ENCODE data around the gene KCNG2. TPM values are rescaled to one million over a fixed set of nuclear protein-coding genes. Genes with fewer than 3 reads are reported as not detected.
A peak's percentile ranks its signal among the peaks of the same experiment; 100 is the strongest.

The KCNG2 gene
- total and polyA plus RNA-seq, 2 of the 8 experiments (the other 6 are each of a cell fraction or from before 2014, with no cell fraction given) = 0.19 to 0.74 TPM

DNA sequence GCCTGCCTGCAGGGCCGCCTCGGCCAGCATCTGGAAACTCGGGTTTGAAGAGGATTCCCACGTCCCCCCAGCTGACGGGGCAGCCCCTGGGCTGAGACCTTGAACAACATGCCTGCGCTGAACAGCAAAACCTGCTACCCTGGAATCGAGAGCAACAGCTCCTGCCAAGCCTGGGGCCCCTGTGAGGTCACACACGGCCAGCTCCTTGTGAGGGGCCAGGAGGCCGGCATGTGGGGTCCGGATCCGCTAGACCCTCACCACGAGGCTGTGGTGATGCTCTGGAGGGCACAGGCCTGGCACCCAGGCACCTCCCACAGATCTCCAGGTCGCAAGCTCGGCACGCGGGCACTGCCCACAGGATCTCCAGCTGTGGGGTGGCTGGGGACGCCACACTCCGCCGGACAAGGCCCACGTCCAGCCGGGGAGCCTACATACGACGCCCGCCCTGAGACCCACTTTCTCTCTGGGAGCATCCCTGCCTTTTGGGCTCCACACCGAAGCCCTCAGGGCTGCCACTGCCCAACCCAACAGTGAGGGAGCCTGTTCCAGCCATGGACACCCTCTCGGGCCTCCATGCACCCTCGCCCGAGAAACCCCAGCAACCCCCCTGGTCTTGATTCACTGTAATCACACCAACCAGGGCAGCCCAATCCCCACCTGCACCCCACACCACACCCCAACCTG, 119.6 kb downstream of the KCNG2 start:
- Histone ChIP-seq H3K4ac (replicated peaks; ENCODE audit: insufficient read length, low read depth, low read length) (no peak overlapping the region), H2BK20ac (ENCODE audit: low read length) (no peak overlapping the region), H3K9ac (replicated peaks in 1 of 4; ENCODE audit: extremely low read depth in 1 of 4, low read depth in 3 of 4, low read length in 3 of 4) (no peak overlapping the region), H3K4me2 (ENCODE audit: insufficient read depth in 1 of 2, low read depth in 2 of 2, low read length in 2 of 2) (no peak overlapping the region), H2BK120ac (replicated peaks; ENCODE audit: low read depth, low read length) (no peak overlapping the region), H2AK5ac (ENCODE audit: low read depth, low read length) (no peak overlapping the region), H3K23me2 (ENCODE audit: low read depth, low read length) (peaks cover 3% of the 10 kb centered on the region; the same call in 1 of the 2 replicates), H2BK5ac (ENCODE audit: low read depth, low read length) (no peak overlapping the region), H3K79me1 (ENCODE audit: low read depth, low read length) (0 out of 2 replicates have a peak, but pooled peaks cover 1% of the 10 kb centered on the region), H4K91ac (replicated peaks; ENCODE audit: insufficient read length, low read length) (no peak overlapping the region), H3K23ac (ENCODE audit: insufficient read length) (no peak overlapping the region), H2BK12ac (ENCODE audit: low read depth, low read length) (no peak overlapping the region), H3K56ac (replicated peaks; ENCODE audit: insufficient read length, low read depth, low read length) (no peak overlapping the region), H3K27ac (ENCODE audit: low read depth, low read length) (no peak overlapping the region), H4K8ac (ENCODE audit: extremely low read depth, insufficient read depth, low read length) (no peak overlapping the region), H3K9me3 (ENCODE audit: insufficient read depth in 2 of 2, low read depth in 1 of 2, low read length in 1 of 2) (no peaks in the 10 kb centered on the region), H2BK15ac (ENCODE audit: low read length) (no peak overlapping the region), H4K5ac (ENCODE audit: insufficient read length, low read depth, low read length) (no peak overlapping the region), H3K79me2 (ENCODE audit: control insufficient read depth in 1 of 2, insufficient read depth in 2 of 2, low read length in 2 of 2) (no peaks in the 10 kb centered on the region), H3K36me3 (ENCODE audit: control insufficient read depth in 2 of 4, insufficient read depth in 4 of 4, low read length in 3 of 4) (no peaks in the 10 kb centered on the region), H3K14ac (ENCODE audit: insufficient read length) (no peak overlapping the region), H3K18ac (ENCODE audit: extremely low read depth, low read length) (no peak overlapping the region), H3K27me3 (replicated peaks in 1 of 4; ENCODE audit: control insufficient read depth in 3 of 4, extremely low read depth in 1 of 4, insufficient read depth in 3 of 4, low read length in 3 of 4) (no peaks in the 10 kb centered on the region), H2AFZ (ENCODE audit: low read length) (no peak overlapping the region), H3K4me3 (ENCODE audit: extremely low read depth in 1 of 4, insufficient read depth in 2 of 4, low read depth in 3 of 4, low read length in 4 of 4) (no peak overlapping the region), H4K20me1 (replicated peaks in 1 of 2; ENCODE audit: control insufficient read depth in 1 of 2, insufficient read depth in 2 of 2, low read length in 2 of 2) (peaks cover 0 to 2% of the 10 kb centered on the region in 2 experiments), H3K4me1 (replicated peaks in 1 of 4; ENCODE audit: control insufficient read depth in 3 of 4, insufficient read depth in 4 of 4, low read length in 3 of 4) (peaks cover 0 to 8% (median 3%) of the 10 kb centered on the region in 4 experiments; a peak in 4 of 7 replicates)
- no peak for FAIRE-seq
- 93% methylated on average over 27 of the region's 28 CpGs; no CpG with 5 or more reads in 1 of the 2 experiments for WGBS, 2 experiments (ENCODE audit: extremely low coverage in 1 of 2, insufficient coverage in 1 of 2, insufficient read length in 1 of 2, insufficient replicate concordance in 2 of 2, low coverage in 1 of 2, low lambda C conversion rate in 2 of 2, missing lambda C conversion rate in 1 of 2)
- POLR2A ChIA-PET (ENCODE audit: partially characterized antibody) = no interaction called here
- peak in 1 of 2 experiments; percentile 40 for DNase-seq (ENCODE audit: low read depth in 1 of 2, low spot score in 2 of 2)
- CTCF ChIA-PET (ENCODE audit: partially characterized antibody) = no interaction called here
- TF ChIP-seq EP300 (IDR thresholded peaks at IDR 0.05; ENCODE audit: borderline replicate concordance in 1 of 2, low read depth in 2 of 2, low read length in 2 of 2) = no peak
- TF ChIP-seq NRF1 (IDR thresholded peaks at IDR 0.05; ENCODE audit: low read depth, low read length) = no peak
- TF ChIP-seq GTF2F1 (IDR thresholded peaks at IDR 0.05; ENCODE audit: borderline replicate concordance, low read depth, low read length) = no peak
- TF ChIP-seq TCF12 (IDR thresholded peaks at IDR 0.05; ENCODE audit: low read depth, low read length) = no peak
- no peak for TF ChIP-seq SP4 (IDR thresholded peaks at IDR 0.05; ENCODE audit: low read length)
- no peak for TF ChIP-seq SAP30 (IDR thresholded peaks at IDR 0.05; ENCODE audit: insufficient read depth, insufficient replicate concordance, low read length)
- TF ChIP-seq NANOG (IDR thresholded peaks at IDR 0.05; ENCODE audit: insufficient read depth, low read depth, low read length, poor library complexity, severe bottlenecking) = no peak
- no peak for TF ChIP-seq CBX8 (IDR thresholded peaks at IDR 0.05; ENCODE audit: borderline replicate concordance, low read depth, low read length)
- no peak for TF ChIP-seq RNF2 (IDR thresholded peaks at IDR 0.05; ENCODE audit: borderline replicate concordance, low read depth, low read length, missing control alignments, poor library complexity, severe bottlenecking)
- TF ChIP-seq ASH2L (IDR thresholded peaks at IDR 0.05; ENCODE audit: low read length) = no peak
- no peak for TF ChIP-seq JUN (IDR thresholded peaks at IDR 0.05; ENCODE audit: low read depth, low read length)
- TF ChIP-seq KDM5A (IDR thresholded peaks at IDR 0.05; ENCODE audit: low read length) = no peak

All from H1 (cell line).